Endothelial cell of umbilical vein (primary cell): Measurements from ENCODE around the gene ZSWIM7.
A peak's percentile ranks its signal among the peaks of the same experiment; 100 is the strongest.

ENCODE experiments used
- CTCF ChIP-seq, 2 donors: IDR thresholded peaks; 1 replicate in 1 of 2; 2 replicates in 1 of 2; pipeline ENCODE4 v1.5.1; 2011; ENCODE audit warnings: low read length in 2 of 2, mild to moderate bottlenecking in 2 of 2, moderate library complexity in 2 of 2, control low read depth in 1 of 2, inconsistent platforms in 1 of 2, low read depth in 1 of 2; ENCODE audit not compliant: insufficient read depth in 1 of 2; ENCODE audit errors: extremely low read depth in 1 of 2
- EZH2 ChIP-seq: IDR thresholded peaks from 2 replicates; pipeline ENCODE4 v1.6.1; 2012; ENCODE audit warnings: borderline replicate concordance, low read depth, mild to moderate bottlenecking, moderate library complexity, low read length, inconsistent platforms; ENCODE audit not compliant: severe bottlenecking
- GATA2 ChIP-seq: IDR thresholded peaks from 2 replicates; pipeline ENCODE4 v1.7.0; 2011; ENCODE audit warnings: low read depth, mild to moderate bottlenecking, moderate library complexity, mixed read lengths, low read length; ENCODE audit not compliant: insufficient read length, insufficient read depth
- MYC ChIP-seq: IDR thresholded peaks from one replicate; pipeline ENCODE4 v1.6.1; 2011; ENCODE audit warnings: mild to moderate bottlenecking, low read depth, low read length
- POLR2A ChIP-seq: IDR thresholded peaks from 2 replicates; pipeline ENCODE4 v1.6.1; 2012; ENCODE audit warnings: low read depth, mild to moderate bottlenecking, control low read depth, low read length
- POLR2AphosphoS5 ChIP-seq: IDR thresholded peaks from 2 replicates; pipeline ENCODE4 v1.6.1; 2012; ENCODE audit warnings: low read depth, mild to moderate bottlenecking, control low read depth, low read length, moderate library complexity; ENCODE audit not compliant: insufficient read depth

- peak; percentile 24 for TF ChIP-seq POLR2AphosphoS5
- TF ChIP-seq CTCF (IDR thresholded peaks at IDR 0.05; ENCODE audit: extremely low read depth in 1 of 2, insufficient read depth in 1 of 2, low read depth in 1 of 2, low read length in 2 of 2): no peak
- no peak for TF ChIP-seq POLR2A
- no peak for TF ChIP-seq MYC
- no peak for TF ChIP-seq GATA2
- no peak for TF ChIP-seq EZH2
Measured at GRCh38 chr17:15942207-15942833, 57.2 kb downstream of the ZSWIM7 start.
